ENCODE measurements around the gene EFHD2.
"Not testable (repeated sequence)": the region's sequence is repeated elsewhere in the genome, so short reads cannot be mapped to it uniquely, and the experiment has no call there.

EFHD2 gene

GRCh38 chr1:15409388-15410222, at the start of gene EFHD2:
EFHD2 (plus strand) TSS chr1:15409888; CDS start chr1:15409972, 84 bp downstream.
- peak; percentile 62 to 71 for DNase-seq (ENCODE audit: low read depth in 2 of 2, low spot score in 1 of 2)

GRCh38 chr1:15360700-15361099, 49.0 kb upstream of the EFHD2 start:
- no peak for DNase-seq (ENCODE audit: low read depth in 2 of 2, low spot score in 1 of 2)

- DNase-seq (ENCODE audit: low read depth in 2 of 2, low spot score in 1 of 2): no peak
Observed at GRCh38 chr1:15362096-15362736, 47.5 kb upstream of the EFHD2 start.

- DNase-seq (ENCODE audit: low read depth in 2 of 2, low spot score in 1 of 2): no peak
Observed at GRCh38 chr1:15362737-15363128, 47.0 kb upstream of the EFHD2 start.

GRCh38 chr1:15364740-15365139, 44.9 kb upstream of the EFHD2 start:
- DNase-seq (ENCODE audit: low read depth in 2 of 2, low spot score in 1 of 2): no peak

GRCh38 chr1:15368888-15369287, 40.8 kb upstream of the EFHD2 start:
- no peak for DNase-seq (ENCODE audit: low read depth in 2 of 2, low spot score in 1 of 2)

- DNase-seq (ENCODE audit: low read depth in 2 of 2, low spot score in 1 of 2): no peak
Observed at GRCh38 chr1:15370268-15370667, 39.4 kb upstream of the EFHD2 start.

GRCh38 chr1:15370781-15371520, 38.7 kb upstream of the EFHD2 start:
- DNase-seq (ENCODE audit: low read depth in 2 of 2, low spot score in 1 of 2): no peak

GRCh38 chr1:15371610-15372545, 37.8 kb upstream of the EFHD2 start:
- no peak for DNase-seq (ENCODE audit: low read depth in 2 of 2, low spot score in 1 of 2)

- no peak for DNase-seq (ENCODE audit: low read depth in 2 of 2, low spot score in 1 of 2)
Observed at GRCh38 chr1:15378729-15379128, 31.0 kb upstream of the EFHD2 start.

- not testable (repeated sequence) for DNase-seq (ENCODE audit: low read depth in 2 of 2, low spot score in 1 of 2)
Observed at GRCh38 chr1:15379151-15379550, 30.5 kb upstream of the EFHD2 start.

GRCh38 chr1:15380601-15381508, 28.8 kb upstream of the EFHD2 start:
- no peak for DNase-seq (ENCODE audit: low read depth in 2 of 2, low spot score in 1 of 2)

GRCh38 chr1:15381805-15382204, 27.9 kb upstream of the EFHD2 start:
- no peak for DNase-seq (ENCODE audit: low read depth in 2 of 2, low spot score in 1 of 2)

- no peak for DNase-seq (ENCODE audit: low read depth in 2 of 2, low spot score in 1 of 2)
Observed at GRCh38 chr1:15382601-15383518, 26.8 kb upstream of the EFHD2 start.

GRCh38 chr1:15383810-15384209, 25.9 kb upstream of the EFHD2 start:
- no peak for DNase-seq (ENCODE audit: low read depth in 2 of 2, low spot score in 1 of 2)

GRCh38 chr1:15384301-15384901, 25.3 kb upstream of the EFHD2 start:
- no peak for DNase-seq (ENCODE audit: low read depth in 2 of 2, low spot score in 1 of 2)

GRCh38 chr1:15385420-15385819, 24.3 kb upstream of the EFHD2 start:
- DNase-seq (ENCODE audit: low read depth in 2 of 2, low spot score in 1 of 2): no peak

- DNase-seq (ENCODE audit: low read depth in 2 of 2, low spot score in 1 of 2): no peak
Observed at GRCh38 chr1:15386164-15386749, 23.4 kb upstream of the EFHD2 start.
